HG03354 (cell line): Measurements from ENCODE around the gene DUSP10.

ENCODE experiments used
- ATAC-seq: cut with Tn5 transposase; IDR thresholded peaks from one replicate; pipeline ENCODE4 v1.9.1; 2021; ENCODE audit warnings: mild to moderate bottlenecking; ENCODE audit not compliant: unreplicated experiment, poor library complexity, severe bottlenecking

DUSP10 gene

DNA sequence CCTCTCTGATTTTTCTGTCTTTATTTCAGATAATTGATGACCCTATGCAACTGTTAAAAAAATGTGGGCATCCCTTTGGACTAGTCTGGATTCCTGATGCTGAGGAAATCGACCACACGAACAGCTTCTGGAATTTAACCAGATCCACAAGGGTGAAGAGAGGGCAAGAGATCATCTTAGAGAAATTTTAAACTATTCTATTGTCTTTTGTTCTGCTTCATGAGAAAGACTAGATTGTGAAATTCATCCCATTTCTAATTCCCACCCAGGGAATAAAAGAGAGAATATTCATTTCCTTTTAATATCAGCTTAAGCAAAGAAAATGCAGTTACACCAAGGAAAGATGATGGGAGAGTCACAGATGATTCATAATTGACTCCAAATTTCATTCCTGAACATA, 71.8 kb downstream of the DUSP10 start:
- ATAC-seq = no peak

DNA sequence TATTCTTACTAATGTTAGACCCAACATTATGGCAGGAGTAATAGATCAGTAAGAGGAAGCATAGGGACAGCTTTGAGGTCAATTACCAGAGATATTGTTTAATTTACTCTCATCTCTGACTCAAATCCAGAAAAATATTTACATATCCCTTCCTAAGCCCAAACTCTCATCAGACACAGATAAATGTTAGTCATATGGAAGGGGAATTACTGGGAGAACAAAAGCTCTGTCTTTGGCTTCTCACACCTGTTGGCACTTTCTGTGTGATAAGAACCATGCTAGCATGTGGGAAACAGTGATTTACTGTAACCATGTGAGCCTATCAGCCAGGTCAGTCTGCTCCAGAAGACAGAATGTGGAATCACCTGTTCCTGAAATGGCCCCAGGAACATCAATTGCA, 72.4 kb downstream of the DUSP10 start:
- ATAC-seq = no peak

GRCh38 chr1:221667504-221667903, 74.4 kb downstream of the DUSP10 start:
- ATAC-seq = peak; percentile 77

- ATAC-seq = no peak
These were observed 77.6 kb downstream of the DUSP10 start for GRCh38 chr1:221664253-221664652.

- no peak for ATAC-seq
These were observed 78.6 kb downstream of the DUSP10 start for GRCh38 chr1:221663321-221663720.

DNA sequence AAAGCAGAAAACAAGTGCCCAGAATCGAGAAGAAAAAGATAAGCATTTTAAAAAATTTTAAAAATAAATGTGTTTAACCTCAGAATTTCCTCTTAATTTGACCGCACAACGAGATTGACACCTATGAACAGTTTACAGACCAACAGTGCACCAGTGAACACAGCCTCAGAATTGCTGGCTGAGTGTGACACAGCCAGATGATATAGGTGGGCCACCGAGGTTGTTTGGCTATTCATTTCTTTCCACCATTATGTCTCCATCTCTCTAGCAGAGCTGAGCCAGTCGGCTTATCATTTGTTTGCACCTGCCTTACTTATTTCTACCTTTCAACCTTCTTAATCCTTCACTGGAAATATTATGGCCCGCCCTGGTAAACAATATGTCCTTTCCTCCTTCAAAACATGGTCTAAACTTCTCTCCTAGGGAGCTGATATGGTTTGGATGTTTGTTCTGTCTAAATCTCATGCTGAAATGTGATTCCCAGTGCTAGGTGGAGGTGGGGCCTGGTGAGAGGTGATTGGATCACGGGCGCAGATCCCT, 86.1 kb downstream of the DUSP10 start:
- ATAC-seq = no peak
